Lower leg skin (tissue), 4 donors: ENCODE data around the gene GAPDHS. TPM values are rescaled to one million over a fixed set of nuclear protein-coding genes. Genes with fewer than 3 reads are reported as not detected.
A peak's percentile ranks its signal among the peaks of the same experiment; 100 is the strongest.

Experiments used
- DNase-seq, 2 donors: peaks; one replicate each; pipeline ENCODE4 v3.0.0-alpha.2; 2019; ENCODE audit warnings: low spot score in 2 of 2
- H3K4me3 ChIP-seq: fragments of 200-600 bp; sonication (generic); 2 replicates; pipeline ENCODE4 v1.5.1; 2017; ENCODE audit warnings: mild to moderate bottlenecking, low read depth; ENCODE audit not compliant: poor library complexity, severe bottlenecking
- POLR2A ChIP-seq, 2 donors: fragments of 450-650 bp; IDR thresholded peaks; one replicate each; pipeline ENCODE4 v1.6.1; 2016 to 2017; ENCODE audit warnings: antibody characterized with exemption in 2 of 2, mild to moderate bottlenecking in 1 of 2, moderate library complexity in 1 of 2
- WGBS, 2 donors: methylation state at CpG; one replicate each; pipeline ENCODE4 v1.1.5; 2018; 5-methylcytosine and 5-hydroxymethylcytosine counted together
- intact Hi-C: fragments of 100-400 bp; cut with DNase I; formaldehyde crosslinking; loops from one replicate; pipeline ENCODE4 v1.15.0; 2023; ENCODE audit warnings: low total_unique reads
- total RNA-seq, 4 donors: library from RNA; depleted of rRNA; stranded (reverse); fragments of >200 nt; gene quantifications; one replicate each; pipeline ENCODE4 v1.1.0, GENCODE V29; 2016
- TF ChIP-seq, protein P1 (sequence below), 3 donors: fragments of 450-650 bp; IDR thresholded peaks; one replicate each; pipeline ENCODE4 v1.5.1; 2016; ENCODE audit warnings: antibody characterized with exemption in 3 of 3, mild to moderate bottlenecking in 3 of 3, moderate library complexity in 2 of 3

GAPDHS gene
- total RNA-seq, 4 donors from 2014 or later: 6.0 to 7.3 (median 6.2) TPM

DNA sequence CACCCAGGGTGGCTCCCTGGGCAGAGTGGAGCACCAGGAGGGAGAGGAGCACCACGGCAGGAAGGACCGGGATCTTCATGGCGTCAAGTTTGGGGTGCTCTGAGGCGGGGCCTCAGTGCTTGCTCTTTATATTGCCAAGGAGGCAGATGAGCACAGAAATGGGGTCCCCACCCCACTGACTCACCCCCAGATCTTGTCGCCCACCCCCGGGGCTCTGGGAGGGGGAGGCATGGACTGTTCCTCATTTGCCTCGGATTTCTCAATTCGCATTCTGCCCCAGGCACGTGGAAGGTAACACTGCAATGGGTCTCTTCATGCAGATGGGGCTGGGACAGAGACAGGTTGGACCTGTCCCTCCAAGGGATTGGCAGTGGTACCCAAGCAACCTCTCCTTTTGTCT lies 42.9 kb upstream of the GAPDHS start, which contains the start of gene KRTDAP:
KRTDAP (minus strand) TSS at position 101 of the 400 bp plus-strand sequence; CDS start at position 79, 22 bp downstream.
- H3K4me3 ChIP-seq: no peak within 1 kb of the TSS
- WGBS, 2 donors: 42 to 48% methylated on average over 9 of the region's 9 CpGs
- TF ChIP-seq POLR2A (IDR thresholded peaks at IDR 0.05): no peak
- TF ChIP-seq, protein P1, sequence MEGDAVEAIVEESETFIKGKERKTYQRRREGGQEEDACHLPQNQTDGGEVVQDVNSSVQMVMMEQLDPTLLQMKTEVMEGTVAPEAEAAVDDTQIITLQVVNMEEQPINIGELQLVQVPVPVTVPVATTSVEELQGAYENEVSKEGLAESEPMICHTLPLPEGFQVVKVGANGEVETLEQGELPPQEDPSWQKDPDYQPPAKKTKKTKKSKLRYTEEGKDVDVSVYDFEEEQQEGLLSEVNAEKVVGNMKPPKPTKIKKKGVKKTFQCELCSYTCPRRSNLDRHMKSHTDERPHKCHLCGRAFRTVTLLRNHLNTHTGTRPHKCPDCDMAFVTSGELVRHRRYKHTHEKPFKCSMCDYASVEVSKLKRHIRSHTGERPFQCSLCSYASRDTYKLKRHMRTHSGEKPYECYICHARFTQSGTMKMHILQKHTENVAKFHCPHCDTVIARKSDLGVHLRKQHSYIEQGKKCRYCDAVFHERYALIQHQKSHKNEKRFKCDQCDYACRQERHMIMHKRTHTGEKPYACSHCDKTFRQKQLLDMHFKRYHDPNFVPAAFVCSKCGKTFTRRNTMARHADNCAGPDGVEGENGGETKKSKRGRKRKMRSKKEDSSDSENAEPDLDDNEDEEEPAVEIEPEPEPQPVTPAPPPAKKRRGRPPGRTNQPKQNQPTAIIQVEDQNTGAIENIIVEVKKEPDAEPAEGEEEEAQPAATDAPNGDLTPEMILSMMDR (IDR thresholded peaks at IDR 0.05): no peak
- DNase-seq: no peak
- intact Hi-C loops: loop anchor here (10.0 kb wide), 1 partner anchor 136 kb away; the partner anchor contains the start of gene FFAR3

GRCh38 chr19:35491836-35492360 lies 41.4 kb upstream of the GAPDHS start:
- TF ChIP-seq POLR2A (IDR thresholded peaks at IDR 0.05): no peak
- TF ChIP-seq, protein P1 (IDR thresholded peaks at IDR 0.05): no peak
- no peak for DNase-seq
- 59 to 67% methylated on average over 9 of the region's 9 CpGs for WGBS, 2 donors
- intact Hi-C loops: loop anchor here (10.0 kb wide), 1 partner anchor 137 kb away; the partner anchor contains the start of gene FFAR3
- no peak overlapping the region for H3K4me3 ChIP-seq

- intact Hi-C loops: loop anchor here (10.0 kb wide), 1 partner anchor 139 kb away; the partner anchor contains the start of gene FFAR3
- DNase-seq: no peak
- TF ChIP-seq POLR2A (IDR thresholded peaks at IDR 0.05): no peak
- TF ChIP-seq, protein P1 (IDR thresholded peaks at IDR 0.05): no peak
- 54 to 62% methylated on average over 9 of the region's 9 CpGs for WGBS, 2 donors
- H3K4me3 ChIP-seq: no peak overlapping the region
Observed at GRCh38 chr19:35493971-35494370, 39.3 kb upstream of the GAPDHS start.

DNA sequence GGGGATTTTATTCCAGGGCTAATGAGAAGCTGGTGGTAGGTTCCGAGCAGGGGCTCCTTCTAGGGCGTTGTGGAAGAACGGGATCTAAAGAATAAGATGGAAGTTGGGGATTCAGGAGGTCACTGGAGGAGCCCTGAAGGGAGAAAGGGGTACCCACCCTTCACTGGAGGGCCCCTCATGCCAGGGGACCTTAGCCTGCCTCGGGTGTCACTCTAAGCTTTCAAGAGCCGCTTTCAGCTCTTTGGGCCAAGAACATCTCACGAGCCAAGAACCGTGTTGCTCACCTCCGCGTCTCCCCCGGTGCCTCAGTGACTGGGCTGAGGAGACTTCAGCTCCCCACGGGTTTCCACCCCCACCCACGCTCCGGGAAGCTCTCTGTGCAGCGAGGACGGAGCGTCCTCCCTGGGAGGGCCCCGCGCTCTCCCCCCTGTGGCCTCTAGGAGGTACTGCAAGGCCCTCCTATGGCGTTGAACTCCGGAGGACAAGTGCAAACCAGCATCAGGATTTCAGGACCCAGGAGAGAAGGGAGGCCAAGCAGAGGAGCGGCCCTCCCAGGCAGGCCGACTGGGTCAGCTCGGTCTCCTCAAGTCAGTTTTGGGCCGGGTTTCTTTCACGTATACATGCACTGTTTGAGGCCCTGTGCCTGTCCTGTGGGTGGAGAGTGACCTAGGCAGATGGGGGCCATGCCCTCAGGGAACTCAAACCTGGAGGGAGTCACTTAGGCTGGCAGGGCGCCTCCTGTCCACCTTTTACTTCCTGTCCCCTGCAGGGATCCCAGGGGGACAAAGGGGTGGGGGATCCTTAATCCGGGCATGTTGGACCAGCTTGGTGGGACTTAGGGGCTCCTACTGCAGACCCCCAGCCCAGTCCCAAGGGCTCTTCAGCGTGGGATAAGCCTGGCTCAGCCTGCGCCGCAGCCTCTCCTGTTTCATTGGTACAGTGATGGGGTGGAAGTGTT lies 37.9 kb upstream of the GAPDHS start:
- TF ChIP-seq, protein P1 (IDR thresholded peaks at IDR 0.05): peak in 1 of 3 donors; percentile 81
- no peak for TF ChIP-seq POLR2A (IDR thresholded peaks at IDR 0.05)
- WGBS, 2 donors: 22 to 25% methylated on average over 29 to 30 of the region's 30 CpGs
- intact Hi-C loops: loop anchor here (10.0 kb wide), 1 partner anchor 141 kb away; the partner anchor contains the start of gene FFAR3
- H3K4me3 ChIP-seq: no peak overlapping the region
- peak in 1 of 2 donors; percentile 92 for DNase-seq

GRCh38 chr19:35497406-35497805 lies 35.9 kb upstream of the GAPDHS start:
- intact Hi-C loops: loop anchor here (10.0 kb wide), 1 partner anchor 143 kb away; the partner anchor contains the start of gene FFAR3

More at GRCh38 chr19:35497406-35497805, 35.9 kb upstream of the GAPDHS start:
- TF ChIP-seq, protein P1 (IDR thresholded peaks at IDR 0.05): no peak
- TF ChIP-seq POLR2A (IDR thresholded peaks at IDR 0.05): no peak
- no peak overlapping the region for H3K4me3 ChIP-seq
- 65 to 68% methylated on average over 14 of the region's 14 CpGs for WGBS, 2 donors
- DNase-seq: no peak
